IPS-15b (cell line): Measurements from ENCODE around the gene MPPED1.

Source experiments
- H3K27me3 ChIP-seq: one replicate; pipeline ENCODE4 v1.6.1; 2013; ENCODE audit warnings: low read length; ENCODE audit not compliant: control insufficient read depth, insufficient read depth
- H3K36me3 ChIP-seq: one replicate; pipeline ENCODE4 v1.6.1; 2013; ENCODE audit warnings: low read length; ENCODE audit not compliant: control insufficient read depth, insufficient read depth
- H3K4me1 ChIP-seq: one replicate; pipeline ENCODE4 v1.6.1; 2013; ENCODE audit warnings: mild to moderate bottlenecking, low read length; ENCODE audit not compliant: control insufficient read depth, insufficient read depth
- H3K4me3 ChIP-seq: one replicate; pipeline ENCODE4 v1.5.1; 2013; ENCODE audit warnings: low read depth, low read length
- H3K9ac ChIP-seq: one replicate; pipeline ENCODE4 v1.6.1; 2013; ENCODE audit warnings: low read depth, mild to moderate bottlenecking, low read length
- H3K9me3 ChIP-seq: one replicate; pipeline ENCODE4 v1.6.1; 2013; ENCODE audit warnings: mild to moderate bottlenecking, low read length; ENCODE audit not compliant: control insufficient read depth, insufficient read depth

The MPPED1 gene

DNA sequence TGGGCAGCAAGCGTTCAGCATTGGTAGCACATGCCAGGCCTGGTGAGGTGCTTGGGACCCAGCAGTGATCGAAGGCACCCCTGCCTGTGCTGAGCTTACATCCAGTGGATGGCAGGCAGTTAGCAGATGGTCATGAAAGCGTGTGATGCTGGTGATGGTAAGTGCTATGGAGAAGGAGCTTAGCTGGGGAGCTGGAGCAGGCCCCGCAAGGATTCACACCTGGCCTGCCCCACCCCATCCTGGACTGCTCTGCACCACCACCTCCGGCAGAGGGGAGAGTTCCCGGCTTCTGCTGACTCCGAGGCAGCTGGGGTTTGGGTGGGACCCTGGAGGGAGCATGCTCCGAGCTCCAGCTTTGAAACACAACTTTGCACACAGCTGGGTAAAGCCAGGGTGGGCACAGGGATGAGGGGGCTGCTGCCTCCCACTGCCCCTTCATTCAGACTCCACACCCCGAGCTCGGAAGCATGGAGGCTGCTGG lies 16.2 kb downstream of the MPPED1 start:
- no peaks in the 10 kb centered on the region for H3K27me3 ChIP-seq
- H3K9me3 ChIP-seq = no peaks in the 10 kb centered on the region
- no peak overlapping the region for H3K9ac ChIP-seq

DNA sequence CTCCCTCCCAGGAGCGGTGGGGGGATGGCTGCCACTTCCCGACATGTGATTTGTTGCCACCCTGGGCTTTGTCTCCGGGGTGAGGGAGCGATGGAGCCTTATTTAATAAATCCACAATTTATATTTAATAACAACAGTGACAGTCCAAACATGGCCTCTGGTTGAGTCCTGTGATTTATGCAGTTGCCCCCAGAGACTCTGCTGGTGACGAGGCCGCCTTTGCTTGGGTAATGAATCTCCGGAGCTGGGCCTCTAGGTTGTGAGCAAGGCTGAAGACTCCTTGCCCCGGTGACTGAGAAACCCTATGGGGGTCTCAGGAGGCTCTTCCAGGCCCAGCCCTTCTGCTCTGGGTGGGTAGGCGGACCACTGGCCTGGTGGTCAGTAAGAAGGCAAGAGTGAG lies 16.7 kb downstream of the MPPED1 start:
- Histone ChIP-seq H3K9ac (no peak overlapping the region), H3K4me1 (no peaks in the 10 kb centered on the region), H3K9me3 (no peaks in the 10 kb centered on the region), H3K27me3 (no peaks in the 10 kb centered on the region), H3K36me3 (no peaks in the 10 kb centered on the region), H3K4me3 (no peak overlapping the region)

More for the DNA sequence above, 16.2 kb downstream of the MPPED1 start:
- Histone ChIP-seq H3K4me3 (no peak overlapping the region), H3K4me1 (no peaks in the 10 kb centered on the region), H3K36me3 (no peaks in the 10 kb centered on the region)

DNA sequence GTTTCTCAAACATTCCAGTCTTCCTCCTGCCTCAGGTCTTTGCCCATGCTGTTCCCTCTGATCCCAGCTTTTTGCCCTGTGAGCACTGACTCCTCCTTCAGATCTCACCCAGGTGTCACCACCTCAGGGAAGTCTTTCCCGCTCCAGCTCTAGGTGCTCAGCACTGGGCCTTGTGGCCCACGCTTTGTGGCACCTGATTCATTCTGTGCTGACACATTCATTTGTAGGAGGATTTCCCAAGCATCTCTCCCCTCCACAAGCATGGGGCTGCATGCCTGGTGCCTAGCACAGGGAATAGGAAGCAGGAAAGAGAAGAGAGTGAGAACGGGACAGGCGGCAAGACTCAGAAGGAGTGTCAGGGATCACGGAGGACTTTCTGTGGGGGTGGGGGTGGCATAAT lies 17.6 kb downstream of the MPPED1 start:
- Histone ChIP-seq H3K4me3 (no peak overlapping the region), H3K9me3 (no peaks in the 10 kb centered on the region), H3K36me3 (no peaks in the 10 kb centered on the region), H3K4me1 (no peaks in the 10 kb centered on the region), H3K27me3 (no peaks in the 10 kb centered on the region), H3K9ac (no peak overlapping the region)

DNA sequence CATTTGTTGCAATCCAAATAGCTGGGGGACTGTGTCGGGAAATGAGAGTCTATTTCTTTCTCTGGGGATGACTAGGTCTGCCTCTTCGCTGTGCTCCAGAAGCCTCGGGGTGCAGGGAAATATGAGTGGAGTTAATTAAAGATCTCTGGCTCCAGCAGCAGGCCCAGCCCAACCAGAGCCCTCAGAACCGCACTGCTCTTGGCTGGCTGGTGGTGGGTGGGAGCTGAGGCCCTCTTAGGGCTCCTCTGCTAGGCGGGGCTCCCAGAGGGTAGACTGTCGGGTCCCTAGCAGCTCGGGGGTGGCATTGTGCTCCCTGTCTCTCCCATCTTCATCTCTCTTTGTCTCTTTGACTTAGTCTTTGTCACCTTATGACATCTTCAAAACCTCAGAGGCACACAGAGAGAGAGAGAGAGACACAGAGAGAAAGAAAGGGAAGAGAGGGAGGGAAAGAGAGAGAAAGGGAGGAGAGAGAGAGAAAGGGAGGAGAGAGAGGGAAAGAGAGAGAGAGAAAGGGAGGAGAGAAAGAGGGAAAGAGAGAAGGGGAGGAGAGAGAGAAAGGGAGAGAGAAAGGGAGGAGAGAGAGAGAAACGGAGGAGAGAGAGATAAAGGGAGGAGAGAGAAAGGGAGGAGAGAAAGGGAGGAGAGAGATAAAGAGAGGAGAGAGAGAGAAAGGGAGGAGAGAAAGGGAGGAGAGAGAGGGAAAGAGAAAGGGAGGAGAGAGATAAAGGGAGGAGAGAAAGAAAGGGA lies 20.2 kb downstream of the MPPED1 start:
- no peaks in the 10 kb centered on the region for H3K9me3 ChIP-seq
- no peak overlapping the region for H3K9ac ChIP-seq
- H3K36me3 ChIP-seq = no peaks in the 10 kb centered on the region
- H3K4me3 ChIP-seq = no peak overlapping the region
- no peaks in the 10 kb centered on the region for H3K4me1 ChIP-seq
- no peaks in the 10 kb centered on the region for H3K27me3 ChIP-seq

DNA sequence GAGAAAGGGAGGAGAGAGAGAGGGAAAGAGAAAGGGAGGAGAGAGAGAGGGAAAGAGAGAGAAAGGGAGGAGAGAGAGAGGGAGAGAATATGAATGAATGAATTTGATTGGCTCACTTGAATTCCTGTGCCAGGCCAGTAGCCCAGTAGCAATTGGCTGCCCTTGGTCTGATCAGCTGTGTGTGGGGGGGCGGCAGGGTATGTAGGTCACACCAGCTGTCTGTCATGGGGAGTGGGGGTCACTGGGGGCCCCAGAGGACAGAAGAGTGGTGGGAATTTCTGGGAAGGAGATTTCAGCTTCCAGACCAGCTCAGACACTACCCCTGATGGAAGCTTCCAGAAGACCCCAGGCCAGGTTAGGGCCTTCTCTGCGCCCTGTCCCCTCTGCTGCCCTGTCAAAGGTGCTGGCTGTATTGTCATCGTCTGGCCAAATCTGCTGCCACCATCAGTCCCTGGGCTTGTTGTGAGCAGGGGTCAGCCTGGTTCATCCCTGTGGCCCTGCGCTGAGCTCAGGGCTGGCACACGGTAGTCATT lies 21.1 kb downstream of the MPPED1 start:
- Histone ChIP-seq H3K9me3 (no peaks in the 10 kb centered on the region), H3K36me3 (no peaks in the 10 kb centered on the region), H3K9ac (no peak overlapping the region), H3K4me1 (no peaks in the 10 kb centered on the region), H3K27me3 (no peaks in the 10 kb centered on the region), H3K4me3 (no peak overlapping the region)

DNA sequence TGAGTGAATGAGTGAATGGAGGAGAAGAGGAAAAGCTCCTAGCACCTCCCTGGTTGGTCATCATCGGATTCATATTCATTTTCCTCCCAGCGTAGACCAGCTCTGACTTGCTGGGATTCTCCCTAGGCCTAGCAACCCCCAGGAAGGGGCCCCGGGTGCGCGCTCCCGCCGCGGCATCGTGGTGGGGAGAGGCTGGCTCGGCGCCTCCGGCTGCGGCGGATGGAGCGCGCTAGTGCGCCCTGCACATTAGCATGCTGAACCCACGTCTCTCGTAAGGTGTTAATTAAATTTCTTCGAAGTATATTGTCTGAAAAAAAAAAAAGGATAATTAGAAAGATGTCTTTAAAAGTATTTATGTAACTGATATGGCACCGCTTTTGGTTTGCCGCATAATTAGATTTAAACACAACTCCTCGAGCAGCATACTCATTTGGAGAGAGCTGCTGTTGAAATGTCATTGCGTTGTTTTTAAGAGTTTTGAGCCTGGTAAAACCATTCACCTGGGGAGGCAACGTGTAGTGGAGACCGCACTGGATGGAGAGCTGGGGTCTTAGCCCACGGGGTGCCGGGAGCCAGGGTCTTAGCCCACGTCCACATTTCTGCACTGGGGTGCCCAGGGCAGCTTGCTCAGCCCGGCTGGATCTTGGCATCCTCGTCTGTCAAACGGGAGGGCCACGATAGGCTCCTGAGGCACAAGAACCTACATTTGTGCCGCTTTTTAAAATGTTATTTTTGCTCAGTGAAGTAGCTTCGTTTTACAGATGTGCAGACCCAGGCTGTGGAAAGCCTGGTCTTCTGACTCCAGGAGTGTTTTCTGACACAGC lies 21.8 kb downstream of the MPPED1 start:
- Histone ChIP-seq H3K9ac (no peak overlapping the region), H3K9me3 (no peaks in the 10 kb centered on the region), H3K4me3 (no peak overlapping the region), H3K4me1 (no peaks in the 10 kb centered on the region), H3K36me3 (no peaks in the 10 kb centered on the region), H3K27me3 (no peaks in the 10 kb centered on the region)

DNA sequence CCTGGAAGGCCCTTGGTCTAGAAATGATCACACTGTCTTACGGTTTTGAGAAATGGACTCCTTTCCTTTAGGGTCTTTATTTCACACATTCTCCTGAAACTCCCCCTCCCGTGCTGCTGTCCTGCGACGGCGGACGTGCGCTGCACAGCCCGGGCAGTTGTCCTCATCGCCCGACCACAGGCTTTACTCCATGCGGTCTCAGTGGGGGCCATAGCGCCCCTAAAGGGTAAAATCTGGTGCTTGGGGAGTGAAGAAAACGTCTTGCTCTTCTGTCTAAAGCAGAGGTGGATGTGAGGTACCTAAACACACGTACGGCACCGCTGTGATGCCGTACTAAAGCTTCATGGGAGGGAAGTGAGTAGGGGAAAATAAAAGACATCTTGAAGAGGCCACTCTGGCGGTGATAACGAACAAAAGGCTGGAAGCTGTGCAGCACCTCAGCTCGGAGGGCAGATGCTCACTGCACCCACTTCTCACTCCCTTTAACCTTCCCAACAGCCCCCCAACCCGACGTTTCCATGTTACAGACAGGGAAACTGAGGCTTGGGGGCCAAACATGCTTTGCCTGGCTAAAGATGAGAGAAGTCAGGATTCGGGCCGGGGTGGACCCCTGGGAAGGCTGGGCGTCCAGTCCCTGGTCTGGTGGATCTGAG lies 22.6 kb downstream of the MPPED1 start:
- no peaks in the 10 kb centered on the region for H3K27me3 ChIP-seq
- H3K4me3 ChIP-seq = no peak overlapping the region
- H3K36me3 ChIP-seq = no peaks in the 10 kb centered on the region

DNA sequence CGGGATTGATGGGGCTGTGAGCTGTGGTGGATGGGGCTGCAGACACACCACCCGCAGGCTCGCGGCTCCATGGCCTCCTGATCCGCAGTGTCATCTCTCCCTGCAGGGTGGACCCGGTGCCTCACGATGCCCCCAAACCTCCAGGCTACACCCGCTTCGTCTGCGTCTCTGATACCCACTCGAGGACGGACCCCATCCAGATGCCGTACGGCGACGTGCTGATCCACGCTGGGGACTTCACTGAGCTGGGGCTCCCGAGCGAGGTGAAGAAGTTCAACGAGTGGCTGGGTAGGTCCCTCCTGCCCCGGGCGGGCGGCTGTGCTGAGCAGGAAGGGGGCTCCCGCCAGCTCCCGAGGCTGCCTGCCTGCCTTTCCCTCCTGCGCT lies 23.1 kb downstream of the MPPED1 start:
- no peak overlapping the region for H3K4me3 ChIP-seq
- H3K27me3 ChIP-seq = no peaks in the 10 kb centered on the region
- no peaks in the 10 kb centered on the region for H3K9me3 ChIP-seq
- no peak overlapping the region for H3K9ac ChIP-seq
- H3K4me1 ChIP-seq = no peaks in the 10 kb centered on the region
- no peaks in the 10 kb centered on the region for H3K36me3 ChIP-seq

More for the DNA sequence above, 22.6 kb downstream of the MPPED1 start:
- H3K9me3 ChIP-seq = no peaks in the 10 kb centered on the region
- H3K4me1 ChIP-seq = no peaks in the 10 kb centered on the region
- no peak overlapping the region for H3K9ac ChIP-seq

DNA sequence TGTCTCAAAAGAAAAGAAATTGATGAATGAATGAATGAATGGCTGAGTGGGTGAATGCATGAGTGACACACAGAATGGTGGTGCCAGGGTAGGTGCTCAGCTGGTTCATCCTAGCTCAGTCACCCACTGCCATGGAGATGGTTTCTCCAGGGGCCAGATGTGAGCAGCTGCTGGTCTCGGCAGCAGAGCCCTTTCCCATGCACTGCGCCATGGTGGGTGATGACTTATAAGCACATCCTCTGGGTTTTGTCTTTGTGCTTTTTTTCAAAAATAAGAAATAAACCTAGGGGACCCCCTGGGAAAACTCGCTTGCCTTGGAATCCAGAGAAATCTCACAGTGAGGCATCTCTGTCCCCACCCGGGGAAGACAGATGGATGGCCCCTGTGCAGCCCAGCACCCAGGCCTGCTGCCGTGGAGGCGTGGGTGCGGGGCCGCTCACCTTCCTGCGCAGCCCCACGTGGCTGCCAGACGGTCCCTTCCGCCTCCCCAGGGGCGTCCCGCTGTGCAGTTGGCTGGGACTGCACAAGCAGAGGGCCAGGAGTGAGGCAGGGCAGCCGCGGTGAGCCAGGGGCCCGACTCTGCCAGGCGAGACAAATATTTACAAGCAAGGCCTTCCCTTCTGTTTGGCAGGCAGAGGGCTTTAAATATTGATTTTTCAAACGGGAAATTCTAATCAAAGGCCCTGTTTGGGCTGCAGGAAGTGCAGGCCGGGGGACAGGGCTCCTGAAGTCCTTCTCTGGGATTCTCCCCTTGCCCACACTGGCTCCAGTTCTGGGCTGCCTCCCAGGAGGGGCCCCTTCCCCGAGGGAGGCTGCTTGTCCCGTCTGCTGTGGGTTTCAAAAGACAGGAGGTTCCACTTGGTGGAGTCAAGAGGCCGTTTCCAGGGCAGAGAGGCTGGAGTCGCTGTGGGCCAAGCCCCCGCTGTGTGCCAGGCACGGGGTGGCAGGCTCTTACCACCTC lies 24.3 kb downstream of the MPPED1 start:
- H3K36me3 ChIP-seq = no peaks in the 10 kb centered on the region
- no peaks in the 10 kb centered on the region for H3K4me1 ChIP-seq
- H3K4me3 ChIP-seq = no peak overlapping the region
- H3K9me3 ChIP-seq = no peaks in the 10 kb centered on the region
- no peaks in the 10 kb centered on the region for H3K27me3 ChIP-seq
- no peak overlapping the region for H3K9ac ChIP-seq

DNA sequence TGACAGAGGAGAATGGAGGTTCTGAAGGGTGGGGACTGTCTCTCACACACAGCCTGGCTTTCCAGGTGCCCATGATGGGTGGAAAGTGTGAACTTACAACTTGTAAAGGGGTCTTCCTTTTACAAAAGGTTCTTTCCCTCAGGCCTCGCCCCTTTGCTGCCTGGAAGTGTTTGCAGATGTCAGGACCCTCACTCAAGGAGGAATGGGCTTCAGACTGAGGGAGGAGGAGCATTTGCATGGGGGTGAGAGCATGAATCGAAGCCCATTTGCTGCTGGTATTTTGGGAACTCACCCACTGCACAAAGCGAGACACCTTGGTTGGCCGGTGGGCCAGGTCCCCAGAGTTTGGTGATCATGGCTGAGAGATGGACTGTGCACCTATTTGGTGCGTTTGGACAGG lies 25.1 kb downstream of the MPPED1 start:
- Histone ChIP-seq H3K4me1 (no peaks in the 10 kb centered on the region), H3K9me3 (no peaks in the 10 kb centered on the region), H3K27me3 (no peaks in the 10 kb centered on the region), H3K9ac (no peak overlapping the region), H3K36me3 (no peaks in the 10 kb centered on the region), H3K4me3 (no peak overlapping the region)
